Loucy (cell line): ENCODE measurements around the gene SLX4IP.

ENCODE experiments used
- EZH2phosphoT487 ChIP-seq: fragments of 200-600 bp; IDR thresholded peaks from 2 replicates; pipeline ENCODE4 v1.6.1; 2018; ENCODE audit warnings: antibody characterized with exemption, mild to moderate bottlenecking, moderate library complexity, borderline replicate concordance
- TF ChIP-seq, protein P1 (sequence below): fragments of 200-600 bp; sonication (generic); conservative IDR thresholded peaks from 2 replicates; pipeline ENCODE4 v1.5.1; 2014; ENCODE audit warnings: mild to moderate bottlenecking, antibody characterized with exemption, low read length

DNA sequence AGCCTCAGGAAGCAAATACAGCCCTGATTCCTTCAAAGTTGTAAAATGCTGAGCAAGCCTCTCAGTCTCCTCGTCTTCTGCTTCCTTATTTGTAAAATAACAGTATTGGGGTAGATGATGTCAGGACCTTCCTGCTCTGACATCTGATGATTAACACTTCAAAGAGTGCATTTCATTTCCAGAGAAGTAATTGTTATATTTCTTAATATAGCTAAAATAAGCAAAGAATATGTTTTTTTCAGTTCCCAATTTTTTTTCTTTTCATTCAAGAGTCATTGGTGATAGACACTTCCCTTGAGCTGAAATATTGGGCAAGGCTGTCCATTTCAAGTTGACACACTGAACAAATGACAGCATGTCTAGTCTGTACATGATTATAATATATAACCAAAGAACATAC, 53.4 kb downstream of the SLX4IP start:
- TF ChIP-seq, protein P1, sequence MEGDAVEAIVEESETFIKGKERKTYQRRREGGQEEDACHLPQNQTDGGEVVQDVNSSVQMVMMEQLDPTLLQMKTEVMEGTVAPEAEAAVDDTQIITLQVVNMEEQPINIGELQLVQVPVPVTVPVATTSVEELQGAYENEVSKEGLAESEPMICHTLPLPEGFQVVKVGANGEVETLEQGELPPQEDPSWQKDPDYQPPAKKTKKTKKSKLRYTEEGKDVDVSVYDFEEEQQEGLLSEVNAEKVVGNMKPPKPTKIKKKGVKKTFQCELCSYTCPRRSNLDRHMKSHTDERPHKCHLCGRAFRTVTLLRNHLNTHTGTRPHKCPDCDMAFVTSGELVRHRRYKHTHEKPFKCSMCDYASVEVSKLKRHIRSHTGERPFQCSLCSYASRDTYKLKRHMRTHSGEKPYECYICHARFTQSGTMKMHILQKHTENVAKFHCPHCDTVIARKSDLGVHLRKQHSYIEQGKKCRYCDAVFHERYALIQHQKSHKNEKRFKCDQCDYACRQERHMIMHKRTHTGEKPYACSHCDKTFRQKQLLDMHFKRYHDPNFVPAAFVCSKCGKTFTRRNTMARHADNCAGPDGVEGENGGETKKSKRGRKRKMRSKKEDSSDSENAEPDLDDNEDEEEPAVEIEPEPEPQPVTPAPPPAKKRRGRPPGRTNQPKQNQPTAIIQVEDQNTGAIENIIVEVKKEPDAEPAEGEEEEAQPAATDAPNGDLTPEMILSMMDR: no peak
- no peak for TF ChIP-seq EZH2phosphoT487
